ENCODE measurements around the gene NACA.

NACA gene

GRCh38 chr12:56695327-56696101 lies 29.6 kb downstream of the NACA start:
- H4K20me1 ChIP-seq (ENCODE audit: insufficient read depth, low read length), result no peaks in the 10 kb centered on the region
- H3K9me2 ChIP-seq (replicated peaks; ENCODE audit: insufficient read depth, low read length), result no peaks in the 10 kb centered on the region
- peaks cover 2% of the 10 kb centered on the region; the same call in 1 of the 2 replicates for H3F3A ChIP-seq (ENCODE audit: insufficient read depth, low read length)
- H3K4me2 ChIP-seq (ENCODE audit: low read depth, low read length), result no peak overlapping the region
- H3K27ac ChIP-seq (ENCODE audit: low read length), result no peak overlapping the region
- no peaks in the 10 kb centered on the region for H3K79me2 ChIP-seq (ENCODE audit: low read length)
- H3K9me3 ChIP-seq (replicated peaks; ENCODE audit: insufficient read depth, low read length), result no peaks in the 10 kb centered on the region
- no peak overlapping the region for H3K9ac ChIP-seq (ENCODE audit: low read length)
- no peak overlapping the region for H2AFZ ChIP-seq (ENCODE audit: low read length)
- DNase-seq, result no peak
- peaks cover 7% of the 10 kb centered on the region; the same call in 1 of the 2 replicates for H3K4me1 ChIP-seq (ENCODE audit: low read length)
- TF ChIP-seq, protein P1, sequence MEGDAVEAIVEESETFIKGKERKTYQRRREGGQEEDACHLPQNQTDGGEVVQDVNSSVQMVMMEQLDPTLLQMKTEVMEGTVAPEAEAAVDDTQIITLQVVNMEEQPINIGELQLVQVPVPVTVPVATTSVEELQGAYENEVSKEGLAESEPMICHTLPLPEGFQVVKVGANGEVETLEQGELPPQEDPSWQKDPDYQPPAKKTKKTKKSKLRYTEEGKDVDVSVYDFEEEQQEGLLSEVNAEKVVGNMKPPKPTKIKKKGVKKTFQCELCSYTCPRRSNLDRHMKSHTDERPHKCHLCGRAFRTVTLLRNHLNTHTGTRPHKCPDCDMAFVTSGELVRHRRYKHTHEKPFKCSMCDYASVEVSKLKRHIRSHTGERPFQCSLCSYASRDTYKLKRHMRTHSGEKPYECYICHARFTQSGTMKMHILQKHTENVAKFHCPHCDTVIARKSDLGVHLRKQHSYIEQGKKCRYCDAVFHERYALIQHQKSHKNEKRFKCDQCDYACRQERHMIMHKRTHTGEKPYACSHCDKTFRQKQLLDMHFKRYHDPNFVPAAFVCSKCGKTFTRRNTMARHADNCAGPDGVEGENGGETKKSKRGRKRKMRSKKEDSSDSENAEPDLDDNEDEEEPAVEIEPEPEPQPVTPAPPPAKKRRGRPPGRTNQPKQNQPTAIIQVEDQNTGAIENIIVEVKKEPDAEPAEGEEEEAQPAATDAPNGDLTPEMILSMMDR (IDR thresholded peaks at IDR 0.05; ENCODE audit: low read length), result no peak
- TF ChIP-seq EZH2phosphoT487 (IDR thresholded peaks at IDR 0.05; ENCODE audit: low read length), result no peak
- TF ChIP-seq EZH2 (optimal IDR thresholded peaks at IDR 0.05; ENCODE audit: low read depth, low read length), result no peak
- H3K27me3 ChIP-seq (replicated peaks; ENCODE audit: insufficient read depth, low read length), result no peaks in the 10 kb centered on the region
- H3K4me3 ChIP-seq (ENCODE audit: low read length), result no peak overlapping the region
- H3K36me3 ChIP-seq (replicated peaks; ENCODE audit: insufficient read depth, low read length), result no peaks in the 10 kb centered on the region

DNA sequence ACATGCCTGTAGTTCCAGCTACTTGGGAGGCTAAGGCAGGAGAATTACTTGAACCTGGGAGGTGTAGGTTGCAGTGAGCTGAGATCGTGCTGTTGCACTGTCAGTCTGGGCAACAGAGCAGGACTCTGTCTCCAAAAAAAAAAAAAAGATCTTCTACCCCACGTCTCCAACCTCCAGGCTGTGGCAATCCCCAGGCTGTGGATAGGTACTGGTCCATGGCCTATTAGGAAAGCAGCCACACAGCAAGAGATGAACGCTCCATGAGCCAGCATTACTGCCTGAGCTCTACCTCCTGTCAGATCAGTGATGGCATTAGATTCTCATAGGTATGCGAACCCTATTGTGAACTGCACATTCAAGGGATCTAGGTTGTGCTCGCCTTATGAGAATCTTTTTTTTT lies 30.9 kb downstream of the NACA start:
- H3K9me3 ChIP-seq (replicated peaks; ENCODE audit: insufficient read depth, low read length), result no peaks in the 10 kb centered on the region
- TF ChIP-seq, protein P1 (IDR thresholded peaks at IDR 0.05; ENCODE audit: low read length), result no peak
- TF ChIP-seq EZH2phosphoT487 (IDR thresholded peaks at IDR 0.05; ENCODE audit: low read length) (no peak), EZH2 (optimal IDR thresholded peaks at IDR 0.05; ENCODE audit: low read depth, low read length) (no peak)
- H3K4me1 ChIP-seq (ENCODE audit: low read length), result 0 out of 2 replicates have a peak, but pooled peaks cover 7% of the 10 kb centered on the region
- no peak for DNase-seq
- H2AFZ ChIP-seq (ENCODE audit: low read length), result no peak overlapping the region
- H3K9me2 ChIP-seq (replicated peaks; ENCODE audit: insufficient read depth, low read length), result no peaks in the 10 kb centered on the region
- H3K79me2 ChIP-seq (ENCODE audit: low read length), result peaks cover 2% of the 10 kb centered on the region; the same call in 1 of the 2 replicates
- H3F3A ChIP-seq (ENCODE audit: insufficient read depth, low read length), result peaks cover 2% of the 10 kb centered on the region
- no peak overlapping the region for H3K4me3 ChIP-seq (ENCODE audit: low read length)
- no peak overlapping the region for H3K4me2 ChIP-seq (ENCODE audit: low read depth, low read length)
- no peak overlapping the region for H3K27ac ChIP-seq (ENCODE audit: low read length)
- H3K27me3 ChIP-seq (replicated peaks; ENCODE audit: insufficient read depth, low read length), result no peaks in the 10 kb centered on the region
- no peaks in the 10 kb centered on the region for H4K20me1 ChIP-seq (ENCODE audit: insufficient read depth, low read length)
- no peak overlapping the region for H3K9ac ChIP-seq (ENCODE audit: low read length)
- no peaks in the 10 kb centered on the region for H3K36me3 ChIP-seq (replicated peaks; ENCODE audit: insufficient read depth, low read length)

GRCh38 chr12:56688846-56689109 lies 36.3 kb downstream of the NACA start:
- Histone ChIP-seq H2AFZ (ENCODE audit: low read length) (peak overlapping the region; percentile 58), H3K9ac (ENCODE audit: low read length) (peak overlapping the region; percentile 96), H3K4me2 (ENCODE audit: low read depth, low read length) (peak overlapping the region; percentile 65), H3K4me1 (ENCODE audit: low read length) (no peaks in the 10 kb centered on the region), H3K4me3 (ENCODE audit: low read length) (peak overlapping the region; percentile 69), H4K20me1 (ENCODE audit: insufficient read depth, low read length) (no peaks in the 10 kb centered on the region; the same call in 1 of the 2 replicates), H3K27ac (ENCODE audit: low read length) (peak overlapping the region; percentile 99), H3K79me2 (ENCODE audit: low read length) (peaks cover 41% of the 10 kb centered on the region), H3K9me3 (replicated peaks; ENCODE audit: insufficient read depth, low read length) (no peaks in the 10 kb centered on the region), H3F3A (ENCODE audit: insufficient read depth, low read length) (peaks cover 54% of the 10 kb centered on the region), H3K27me3 (replicated peaks; ENCODE audit: insufficient read depth, low read length) (no peaks in the 10 kb centered on the region), H3K36me3 (replicated peaks; ENCODE audit: insufficient read depth, low read length) (peaks cover 3% of the 10 kb centered on the region; the same call in 1 of the 2 replicates), H3K9me2 (replicated peaks; ENCODE audit: insufficient read depth, low read length) (no peaks in the 10 kb centered on the region)
- TF ChIP-seq EZH2 (optimal IDR thresholded peaks at IDR 0.05; ENCODE audit: low read depth, low read length) (no peak), EZH2phosphoT487 (IDR thresholded peaks at IDR 0.05; ENCODE audit: low read length) (no peak)
- TF ChIP-seq, protein P1 (IDR thresholded peaks at IDR 0.05; ENCODE audit: low read length), result no peak
- DNase-seq, result no peak

Data from MM.1S (cell line).